Upper lobe of left lung (tissue), 6 donors: ENCODE results near the gene TKFC. TPM values are rescaled to one million over a fixed set of nuclear protein-coding genes. Genes with fewer than 3 reads are reported as not detected.

ENCODE experiments used
- ATAC-seq, 2 donors: fragments of 200-7000 bp; cut with Tn5 transposase; one replicate each; pipeline ENCODE4 v1.9.1; 2022; ENCODE audit warnings: mild to moderate bottlenecking in 2 of 2, moderate library complexity in 2 of 2; ENCODE audit not compliant: low FRiP score in 2 of 2
- DNase-seq, 2 donors: peaks; one replicate each; pipeline ENCODE4 v3.0.0-alpha.2; 2019 to 2020
- H3K27ac ChIP-seq, 4 donors: fragments of 200-600 bp; sonication (generic); one replicate each; pipeline ENCODE4 v1.5.1; 2016 to 2019
- H3K27me3 ChIP-seq, 4 donors: fragments of 200-600 bp; sonication (generic); one replicate each; pipeline ENCODE4 v1.5.1; 2017 to 2019
- H3K36me3 ChIP-seq, 4 donors: fragments of 200-600 bp; sonication (generic); one replicate each; pipeline ENCODE4 v1.5.1; 2016 to 2019
- H3K4me1 ChIP-seq, 4 donors: fragments of 200-600 bp; sonication (generic); one replicate each; pipeline ENCODE4 v1.5.1; 2018 to 2019
- H3K4me3 ChIP-seq, 4 donors: fragments of 200-600 bp; sonication (generic); one replicate each; pipeline ENCODE4 v1.5.1; 2017 to 2019; ENCODE audit warnings: mild to moderate bottlenecking in 2 of 4, moderate library complexity in 1 of 4
- H3K9me3 ChIP-seq, 4 donors: fragments of 200-600 bp; sonication (generic); one replicate each; pipeline ENCODE4 v1.5.1; 2018 to 2019
- EP300 ChIP-seq, 4 donors: sonication (generic); formaldehyde crosslinking; IDR thresholded peaks; one replicate each; pipeline ENCODE4 v1.5.1; 2017; ENCODE audit warnings: antibody characterized with exemption in 4 of 4, control low read depth in 2 of 4
- POLR2A ChIP-seq, 4 donors: fragments of 450-650 bp; IDR thresholded peaks; one replicate each; pipeline ENCODE4 v1.5.1; 2016 to 2017; ENCODE audit warnings: antibody characterized with exemption in 4 of 4, mild to moderate bottlenecking in 2 of 4
- POLR2AphosphoS5 ChIP-seq, 2 donors: sonication (generic); formaldehyde crosslinking; IDR thresholded peaks; one replicate each; pipeline ENCODE4 v1.5.1; 2017; ENCODE audit warnings: antibody characterized with exemption in 2 of 2
- WGBS, 2 donors: methylation state at CpG; one replicate each; pipeline ENCODE4 v1.1.5; 2017 to 2018; 5-methylcytosine and 5-hydroxymethylcytosine counted together
- total RNA-seq, 6 donors: library from RNA; depleted of rRNA in 4 of 6; stranded (reverse); fragments of >200 nt in 4 of 6; gene quantifications; one replicate each; pipeline versions ENCODE4 v1.1.0 to v1.2.1, GENCODE V29; 2016 to 2021
- TF ChIP-seq, protein P1 (sequence below), 6 experiments: fragments of 450-650 bp in 4 of 6; fragments of 200-600 bp in 2 of 6; sonication (generic) in 2 of 6; IDR thresholded peaks; one replicate each; pipeline ENCODE4 v1.5.1; 2016 to 2019; ENCODE audit warnings: antibody characterized with exemption in 6 of 6
- donor health status: DM: no; HTN: no; CAD: no; lungs with moderate emphysema.
- donor health status: DM: no; HTN: yes; CAD: no; lungs with severe emphysema.

TKFC gene
- total RNA-seq, 6 donors from 2014 or later = 26.4 to 75.4 (median 36.1) TPM

DNA sequence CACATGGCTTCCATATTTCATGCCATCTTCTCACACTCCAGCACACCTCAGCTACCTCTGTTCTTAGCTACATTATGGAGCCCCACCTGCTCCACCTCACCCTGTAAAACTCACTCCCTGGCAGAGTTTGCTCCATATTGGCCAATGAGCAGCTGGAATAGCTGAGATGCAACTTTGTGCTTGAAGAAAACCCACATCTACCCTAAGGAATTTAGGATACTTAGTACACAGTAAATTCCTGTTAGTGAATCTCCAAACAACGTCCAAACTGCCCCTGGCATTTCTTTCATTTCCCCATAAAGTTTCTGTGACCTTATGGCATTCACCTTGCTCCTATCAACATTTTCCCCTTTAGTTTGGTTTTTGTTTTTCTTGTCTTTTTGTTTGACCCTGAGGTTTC, 35.7 kb upstream of the TKFC start:
- H3K27me3 ChIP-seq = peaks cover 0 to 18% (median 7%) of the 10 kb centered on the region in 4 donors
- DNase-seq (no peak), ATAC-seq (no peak)
- no peaks in the 10 kb centered on the region for H3K9me3 ChIP-seq
- peaks cover 23 to 46% (median 34%) of the 10 kb centered on the region in 4 donors for H3K36me3 ChIP-seq
- H3K27ac ChIP-seq = no peak overlapping the region
- peaks cover 20 to 23% (median 21%) of the 10 kb centered on the region in 4 donors for H3K4me1 ChIP-seq
- TF ChIP-seq EP300 (IDR thresholded peaks at IDR 0.05) (no peak), POLR2AphosphoS5 (IDR thresholded peaks at IDR 0.05) (no peak), POLR2A (IDR thresholded peaks at IDR 0.05) (no peak)
- TF ChIP-seq, protein P1, sequence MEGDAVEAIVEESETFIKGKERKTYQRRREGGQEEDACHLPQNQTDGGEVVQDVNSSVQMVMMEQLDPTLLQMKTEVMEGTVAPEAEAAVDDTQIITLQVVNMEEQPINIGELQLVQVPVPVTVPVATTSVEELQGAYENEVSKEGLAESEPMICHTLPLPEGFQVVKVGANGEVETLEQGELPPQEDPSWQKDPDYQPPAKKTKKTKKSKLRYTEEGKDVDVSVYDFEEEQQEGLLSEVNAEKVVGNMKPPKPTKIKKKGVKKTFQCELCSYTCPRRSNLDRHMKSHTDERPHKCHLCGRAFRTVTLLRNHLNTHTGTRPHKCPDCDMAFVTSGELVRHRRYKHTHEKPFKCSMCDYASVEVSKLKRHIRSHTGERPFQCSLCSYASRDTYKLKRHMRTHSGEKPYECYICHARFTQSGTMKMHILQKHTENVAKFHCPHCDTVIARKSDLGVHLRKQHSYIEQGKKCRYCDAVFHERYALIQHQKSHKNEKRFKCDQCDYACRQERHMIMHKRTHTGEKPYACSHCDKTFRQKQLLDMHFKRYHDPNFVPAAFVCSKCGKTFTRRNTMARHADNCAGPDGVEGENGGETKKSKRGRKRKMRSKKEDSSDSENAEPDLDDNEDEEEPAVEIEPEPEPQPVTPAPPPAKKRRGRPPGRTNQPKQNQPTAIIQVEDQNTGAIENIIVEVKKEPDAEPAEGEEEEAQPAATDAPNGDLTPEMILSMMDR (IDR thresholded peaks at IDR 0.05) = no peak
- no peak overlapping the region for H3K4me3 ChIP-seq
- WGBS, 2 donors = 55 to 62% methylated on average over 1 of the region's 1 CpG

DNA sequence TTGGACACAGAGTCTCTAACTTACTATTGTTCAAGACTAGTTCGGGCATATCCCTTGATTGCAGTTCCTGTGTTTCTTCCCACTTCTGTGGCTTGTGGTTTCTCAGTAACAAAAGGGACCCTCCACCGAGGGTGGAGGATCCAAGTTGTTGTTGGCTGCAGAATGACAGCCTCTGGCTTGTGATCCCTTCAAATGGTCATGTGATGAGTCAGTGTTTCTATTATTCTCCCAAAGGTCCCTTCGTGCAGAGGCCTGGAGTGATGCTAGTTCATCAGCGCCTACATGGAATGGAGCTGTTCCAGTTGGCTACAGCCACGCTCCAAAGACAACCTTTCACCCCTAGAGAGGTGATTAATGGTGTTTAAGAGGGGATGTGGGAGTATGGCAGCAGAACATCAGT, 35.3 kb upstream of the TKFC start:
- peaks cover 27 to 50% (median 38%) of the 10 kb centered on the region in 4 donors for H3K36me3 ChIP-seq
- peaks cover 20 to 23% (median 21%) of the 10 kb centered on the region in 4 donors for H3K4me1 ChIP-seq
- peaks cover 0 to 18% (median 7%) of the 10 kb centered on the region in 4 donors for H3K27me3 ChIP-seq
- TF ChIP-seq EP300 (IDR thresholded peaks at IDR 0.05) (no peak), POLR2A (IDR thresholded peaks at IDR 0.05) (no peak), POLR2AphosphoS5 (IDR thresholded peaks at IDR 0.05) (no peak)
- TF ChIP-seq, protein P1 (IDR thresholded peaks at IDR 0.05) = no peak
- no peak overlapping the region for H3K4me3 ChIP-seq
- H3K9me3 ChIP-seq = no peaks in the 10 kb centered on the region
- H3K27ac ChIP-seq = no peak overlapping the region
- 50 to 54% methylated on average over 5 of the region's 5 CpGs for WGBS, 2 donors
- DNase-seq = no peak
- peak in 1 of 2 donors; percentile 72 for ATAC-seq

DNA sequence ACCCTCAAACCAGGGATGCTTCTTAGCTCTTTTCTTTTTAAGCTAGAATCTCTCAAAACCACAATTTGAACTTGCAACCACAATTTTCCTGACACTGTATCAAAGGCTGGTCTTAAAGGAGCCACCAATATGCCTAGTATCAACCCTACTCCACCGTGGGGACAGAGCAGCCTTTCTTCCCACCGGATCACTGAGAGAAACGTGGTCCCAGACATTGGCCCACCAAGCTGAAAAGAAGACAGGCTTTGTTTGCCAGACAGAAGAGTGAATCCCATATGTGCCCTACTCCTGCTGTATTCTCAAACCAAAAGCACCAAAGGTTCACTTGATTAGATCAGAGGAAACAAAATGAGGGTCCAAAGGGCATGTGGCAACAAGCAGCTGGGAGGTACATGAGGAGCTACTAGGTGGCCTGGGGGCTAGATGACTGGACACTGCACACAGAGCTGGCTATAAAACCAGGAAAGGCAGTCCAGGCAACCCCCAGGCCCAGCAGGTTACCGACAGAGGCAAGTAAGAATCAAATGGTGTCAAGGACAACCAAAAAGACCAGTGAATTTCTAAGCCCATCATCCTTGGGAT, 34.3 kb upstream of the TKFC start:
- WGBS, 2 donors = 87 to 96% methylated on average over 4 of the region's 4 CpGs
- ATAC-seq = no peak
- no peaks in the 10 kb centered on the region for H3K9me3 ChIP-seq
- H3K4me1 ChIP-seq = peaks cover 18 to 21% (median 20%) of the 10 kb centered on the region in 4 donors
- DNase-seq = no peak
- TF ChIP-seq EP300 (IDR thresholded peaks at IDR 0.05) = no peak
- TF ChIP-seq, protein P1 (IDR thresholded peaks at IDR 0.05) = no peak
- no peak for TF ChIP-seq POLR2A (IDR thresholded peaks at IDR 0.05)
- TF ChIP-seq POLR2AphosphoS5 (IDR thresholded peaks at IDR 0.05) = no peak
- H3K27ac ChIP-seq = no peak overlapping the region
- no peak overlapping the region for H3K4me3 ChIP-seq
- peaks cover 36 to 60% (median 48%) of the 10 kb centered on the region in 4 donors for H3K36me3 ChIP-seq
- H3K27me3 ChIP-seq = peaks cover 0 to 18% (median 7%) of the 10 kb centered on the region in 4 donors

DNA sequence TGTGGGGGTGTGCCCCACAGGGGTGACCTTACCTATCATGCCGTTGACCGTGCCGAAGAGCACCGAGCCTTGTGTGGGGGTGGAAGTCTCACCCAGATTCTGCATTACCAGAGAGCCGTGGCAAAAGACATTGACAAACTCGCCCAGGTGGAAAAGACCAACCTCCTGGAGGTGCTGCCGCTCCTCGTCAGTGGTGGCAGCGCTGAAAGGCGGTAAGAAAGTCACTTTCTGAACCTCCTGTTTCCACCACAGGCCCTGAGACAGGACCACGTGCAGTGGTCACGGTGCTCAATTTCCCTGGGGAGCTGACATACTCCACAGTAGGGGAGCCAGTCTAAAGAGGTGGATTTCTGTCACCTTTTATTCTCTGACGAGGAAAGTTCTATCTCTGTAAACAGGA, 30.5 kb upstream of the TKFC start:
- H3K36me3 ChIP-seq = peaks cover 51 to 94% (median 76%) of the 10 kb centered on the region in 4 donors
- no peak overlapping the region for H3K4me3 ChIP-seq
- H3K27me3 ChIP-seq = no peaks in the 10 kb centered on the region
- ATAC-seq = no peak
- no peaks in the 10 kb centered on the region for H3K4me1 ChIP-seq
- no peak for DNase-seq
- 92 to 95% methylated on average over 13 of the region's 13 CpGs for WGBS, 2 donors
- no peaks in the 10 kb centered on the region for H3K9me3 ChIP-seq
- TF ChIP-seq EP300 (IDR thresholded peaks at IDR 0.05) (no peak), POLR2AphosphoS5 (IDR thresholded peaks at IDR 0.05) (no peak)
- H3K27ac ChIP-seq = no peak overlapping the region

DNA sequence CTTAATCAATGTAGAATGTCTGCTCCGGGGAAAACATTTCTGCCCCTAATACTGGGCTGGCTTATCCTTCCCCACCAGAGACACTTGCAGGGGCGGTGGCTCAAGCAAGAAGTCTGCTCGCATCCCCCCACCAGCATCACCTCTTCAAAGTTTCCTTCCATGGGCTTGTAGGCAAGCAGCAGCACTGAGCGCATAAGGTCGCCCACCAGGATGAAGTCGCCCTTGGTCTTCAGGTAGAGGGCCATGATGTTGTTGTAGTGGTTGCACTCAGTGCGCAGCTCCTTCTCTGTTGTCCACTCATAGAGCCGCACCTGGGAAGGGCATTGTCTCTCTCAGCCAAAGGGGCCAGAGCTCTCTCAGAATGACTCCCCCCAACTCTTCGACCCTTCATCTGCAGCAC, 29.3 kb upstream of the TKFC start:
- Histone ChIP-seq H3K27ac (no peak overlapping the region), H3K9me3 (no peaks in the 10 kb centered on the region), H3K4me1 (no peaks in the 10 kb centered on the region), H3K36me3 (peaks cover 61 to 100% (median 88%) of the 10 kb centered on the region in 4 donors), H3K4me3 (no peak overlapping the region), H3K27me3 (no peaks in the 10 kb centered on the region)
- no peak for ATAC-seq
- DNase-seq = no peak
- 94 to 96% methylated on average over 9 of the region's 9 CpGs for WGBS, 2 donors
- TF ChIP-seq POLR2AphosphoS5 (IDR thresholded peaks at IDR 0.05) (no peak), EP300 (IDR thresholded peaks at IDR 0.05) (no peak), POLR2A (IDR thresholded peaks at IDR 0.05) (no peak)
- TF ChIP-seq, protein P1 (IDR thresholded peaks at IDR 0.05) = no peak
